DND-41 (cell line): Measurements from ENCODE around the gene MAB21L4.

ENCODE experiments used
- ATAC-seq: fragments of 200-7000 bp; cut with Tn5 transposase; 3 replicates; pipeline ENCODE4 v1.9.1; 2021; ENCODE audit warnings: low read depth; ENCODE audit not compliant: insufficient read depth
- DNase-seq: peaks from one replicate; pipeline ENCODE4 v3.0.0-alpha.2; 2020
- H2AFZ ChIP-seq: 2 replicates; pipeline ENCODE4 v1.6.0; 2012; ENCODE audit warnings: low read depth, low read length
- H3K27ac ChIP-seq: 2 replicates; pipeline ENCODE4 v1.5.1; 2012; ENCODE audit warnings: low read length, inconsistent platforms
- H3K27me3 ChIP-seq: fragments of 200-600 bp; sonication (generic); 2 replicates; pipeline ENCODE4 v1.6.0; 2012; ENCODE audit warnings: low read length, mild to moderate bottlenecking, inconsistent platforms; ENCODE audit not compliant: insufficient read depth, poor library complexity
- H3K36me3 ChIP-seq: 2 replicates; pipeline ENCODE4 v1.5.1; 2012; ENCODE audit warnings: low read length, inconsistent platforms; ENCODE audit not compliant: insufficient read depth
- H3K4me1 ChIP-seq: 2 replicates; pipeline ENCODE4 v1.5.1; 2012; ENCODE audit warnings: mild to moderate bottlenecking, low read length; ENCODE audit not compliant: insufficient read depth
- H3K4me2 ChIP-seq: 2 replicates; pipeline ENCODE4 v1.6.0; 2012; ENCODE audit warnings: mild to moderate bottlenecking, moderate library complexity, low read length, inconsistent platforms; ENCODE audit not compliant: insufficient read depth
- H3K4me3 ChIP-seq, 2 experiments: fragments of 200-600 bp in 1 of 2; shearing (Covaris generic) in 1 of 2; 2 replicates each; pipeline ENCODE4 v1.5.1; 2012 to 2016; ENCODE audit warnings: inconsistent platforms in 2 of 2, low read length in 2 of 2, mild to moderate bottlenecking in 2 of 2, low read depth in 1 of 2, moderate library complexity in 1 of 2
- H3K79me2 ChIP-seq: 2 replicates; pipeline ENCODE4 v1.6.0; 2012; ENCODE audit warnings: low read length, inconsistent platforms; ENCODE audit not compliant: insufficient read depth
- H3K9ac ChIP-seq: 2 replicates; pipeline ENCODE4 v1.6.0; 2012; ENCODE audit warnings: low read depth, mild to moderate bottlenecking, inconsistent platforms, low read length, moderate library complexity
- H3K9me3 ChIP-seq: 2 replicates; pipeline ENCODE4 v1.5.1; 2012; ENCODE audit warnings: low read length, moderate library complexity, mild to moderate bottlenecking, inconsistent platforms; ENCODE audit not compliant: insufficient read depth, severe bottlenecking
- H4K20me1 ChIP-seq: 2 replicates; pipeline ENCODE4 v1.6.0; 2012; ENCODE audit warnings: low read length; ENCODE audit not compliant: insufficient read depth
- EZH2 ChIP-seq: IDR thresholded peaks from 3 replicates; pipeline ENCODE4 v1.6.1; 2012; ENCODE audit warnings: borderline replicate concordance, low read depth, mild to moderate bottlenecking, moderate library complexity, low read length, inconsistent platforms; ENCODE audit not compliant: severe bottlenecking
- TF ChIP-seq, protein P1 (sequence below): IDR thresholded peaks from 2 replicates; pipeline ENCODE4 v1.5.1; 2012; ENCODE audit warnings: borderline replicate concordance, low read length, moderate library complexity, mild to moderate bottlenecking; ENCODE audit not compliant: poor library complexity, severe bottlenecking; ENCODE audit errors: extremely low read depth

MAB21L4 gene

DNA sequence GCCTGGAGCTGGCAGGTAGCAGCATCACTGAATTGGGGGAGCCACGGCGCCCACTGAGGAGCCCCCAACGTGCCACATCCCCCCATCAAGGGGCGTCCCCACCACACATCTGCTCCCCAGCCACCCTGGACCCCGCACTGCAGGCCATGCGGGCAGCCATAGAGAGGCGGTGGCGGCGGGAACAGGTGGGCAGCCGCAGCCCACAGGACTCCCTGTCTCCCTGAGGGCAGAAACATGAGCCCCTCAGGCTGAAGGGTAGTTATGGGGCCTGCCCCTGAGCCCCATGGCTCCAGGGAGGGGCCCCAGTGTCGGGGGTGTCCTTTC lies 36.7 kb upstream of the MAB21L4 start:
- Histone ChIP-seq H3K27ac (no peak overlapping the region), H3K79me2 (no peaks in the 10 kb centered on the region), H2AFZ (no peak overlapping the region), H3K4me1 (no peaks in the 10 kb centered on the region), H3K4me2 (no peak overlapping the region), H3K9ac (no peak overlapping the region), H4K20me1 (peaks cover 11% of the 10 kb centered on the region; the same call in 1 of the 2 replicates), H3K27me3 (no peaks in the 10 kb centered on the region), H3K36me3 (no peaks in the 10 kb centered on the region), H3K9me3 (no peaks in the 10 kb centered on the region), H3K4me3 (no peak overlapping the region)
- no peak for TF ChIP-seq EZH2
- TF ChIP-seq, protein P1, sequence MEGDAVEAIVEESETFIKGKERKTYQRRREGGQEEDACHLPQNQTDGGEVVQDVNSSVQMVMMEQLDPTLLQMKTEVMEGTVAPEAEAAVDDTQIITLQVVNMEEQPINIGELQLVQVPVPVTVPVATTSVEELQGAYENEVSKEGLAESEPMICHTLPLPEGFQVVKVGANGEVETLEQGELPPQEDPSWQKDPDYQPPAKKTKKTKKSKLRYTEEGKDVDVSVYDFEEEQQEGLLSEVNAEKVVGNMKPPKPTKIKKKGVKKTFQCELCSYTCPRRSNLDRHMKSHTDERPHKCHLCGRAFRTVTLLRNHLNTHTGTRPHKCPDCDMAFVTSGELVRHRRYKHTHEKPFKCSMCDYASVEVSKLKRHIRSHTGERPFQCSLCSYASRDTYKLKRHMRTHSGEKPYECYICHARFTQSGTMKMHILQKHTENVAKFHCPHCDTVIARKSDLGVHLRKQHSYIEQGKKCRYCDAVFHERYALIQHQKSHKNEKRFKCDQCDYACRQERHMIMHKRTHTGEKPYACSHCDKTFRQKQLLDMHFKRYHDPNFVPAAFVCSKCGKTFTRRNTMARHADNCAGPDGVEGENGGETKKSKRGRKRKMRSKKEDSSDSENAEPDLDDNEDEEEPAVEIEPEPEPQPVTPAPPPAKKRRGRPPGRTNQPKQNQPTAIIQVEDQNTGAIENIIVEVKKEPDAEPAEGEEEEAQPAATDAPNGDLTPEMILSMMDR: no peak
- DNase-seq (no peak), ATAC-seq (no peak)

DNA sequence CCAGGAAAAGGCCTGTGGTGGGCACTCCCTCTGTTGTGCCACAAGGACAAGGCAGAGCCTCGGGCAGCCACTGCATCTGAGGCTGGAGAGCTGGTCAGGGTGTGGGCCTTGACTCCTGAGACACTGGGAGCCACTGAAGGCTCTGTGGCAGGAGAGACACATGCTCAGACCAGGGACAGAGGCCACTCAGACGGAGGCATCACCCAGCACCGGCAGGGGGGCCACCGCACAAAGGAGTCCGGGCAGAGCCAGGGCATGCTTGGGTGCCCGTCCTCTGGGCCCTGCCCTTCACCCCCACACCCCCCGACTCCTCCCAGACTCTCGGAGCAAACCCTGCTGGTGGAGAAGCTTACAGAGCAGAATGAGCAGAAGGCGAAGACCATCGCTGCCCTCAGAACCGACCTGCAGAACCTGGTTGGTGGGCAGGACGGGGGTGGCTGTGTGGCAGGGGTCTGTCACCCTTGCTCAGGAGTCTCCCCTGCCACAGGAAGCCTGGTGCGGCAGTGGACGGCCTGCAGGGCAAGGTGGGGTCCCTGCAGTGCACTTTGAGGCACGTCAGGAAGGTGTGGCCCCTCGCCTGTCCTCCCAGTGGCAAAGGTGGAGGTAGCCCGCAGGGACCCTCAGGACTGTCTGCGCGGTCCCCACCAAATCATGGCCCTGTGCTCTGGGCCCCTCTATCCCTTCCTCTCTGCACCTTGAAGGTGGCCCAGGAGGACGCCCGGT lies 36.2 kb upstream of the MAB21L4 start:
- ATAC-seq (no peak), DNase-seq (no peak)
- Histone ChIP-seq H3K4me1 (no peaks in the 10 kb centered on the region), H4K20me1 (peaks cover 11% of the 10 kb centered on the region; the same call in 1 of the 2 replicates), H3K36me3 (no peaks in the 10 kb centered on the region), H3K27me3 (no peaks in the 10 kb centered on the region), H3K9me3 (no peaks in the 10 kb centered on the region), H3K27ac (no peak overlapping the region), H3K9ac (no peak overlapping the region), H3K4me3 (no peak overlapping the region), H2AFZ (no peak overlapping the region), H3K79me2 (no peaks in the 10 kb centered on the region), H3K4me2 (no peak overlapping the region)
- TF ChIP-seq, protein P1: no peak
- TF ChIP-seq EZH2: no peak

DNA sequence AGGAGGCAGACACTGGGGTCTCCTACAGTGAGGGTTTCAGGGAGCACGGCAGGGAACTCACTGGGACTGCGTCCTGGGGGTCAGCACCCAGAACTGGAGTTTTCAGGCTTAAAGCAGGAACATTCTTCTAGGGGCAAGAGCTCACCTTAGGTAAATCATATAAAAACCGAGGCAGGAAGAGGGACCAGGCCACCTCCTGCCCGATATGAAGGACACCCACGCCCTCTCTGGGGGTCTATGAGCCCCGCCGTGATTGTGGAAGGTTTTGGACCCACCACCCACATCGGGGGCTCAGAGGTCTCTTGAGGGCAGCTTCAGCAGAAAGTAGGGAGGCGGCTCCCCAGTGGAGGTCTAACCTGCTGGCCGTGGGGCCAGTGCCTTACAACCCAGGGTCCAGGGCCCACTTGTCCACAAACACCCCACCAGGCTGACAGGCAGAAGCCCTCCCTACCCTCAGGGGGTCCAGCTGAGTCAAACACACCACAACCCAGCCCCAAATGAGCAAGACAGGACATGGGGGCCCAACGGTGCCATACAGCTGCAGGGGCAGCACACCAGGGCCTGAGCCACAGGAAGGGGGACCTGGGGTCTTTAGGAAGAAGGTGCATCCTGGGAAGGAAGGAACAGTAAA lies 35.5 kb upstream of the MAB21L4 start:
- no peak overlapping the region for H3K4me2 ChIP-seq
- peaks cover 11% of the 10 kb centered on the region; the same call in 1 of the 2 replicates for H4K20me1 ChIP-seq
- ATAC-seq (no peak), DNase-seq (no peak)
- no peak overlapping the region for H3K4me3 ChIP-seq
- H3K79me2 ChIP-seq: no peaks in the 10 kb centered on the region
- no peaks in the 10 kb centered on the region for H3K36me3 ChIP-seq
- no peak overlapping the region for H2AFZ ChIP-seq
- no peaks in the 10 kb centered on the region for H3K27me3 ChIP-seq
- no peaks in the 10 kb centered on the region for H3K9me3 ChIP-seq
- H3K4me1 ChIP-seq: no peaks in the 10 kb centered on the region
- H3K9ac ChIP-seq: no peak overlapping the region
- no peak overlapping the region for H3K27ac ChIP-seq
- TF ChIP-seq EZH2: no peak
- TF ChIP-seq, protein P1: no peak
